ENCODE measurements around the gene MOB3C.

MOB3C gene

GRCh38 chr1:46596036-46596435 is 20.6 kb downstream of the MOB3C start:
- H3K4me3 ChIP-seq (ENCODE audit: low read depth, low read length) = no peak overlapping the region
- TF ChIP-seq, protein P1, sequence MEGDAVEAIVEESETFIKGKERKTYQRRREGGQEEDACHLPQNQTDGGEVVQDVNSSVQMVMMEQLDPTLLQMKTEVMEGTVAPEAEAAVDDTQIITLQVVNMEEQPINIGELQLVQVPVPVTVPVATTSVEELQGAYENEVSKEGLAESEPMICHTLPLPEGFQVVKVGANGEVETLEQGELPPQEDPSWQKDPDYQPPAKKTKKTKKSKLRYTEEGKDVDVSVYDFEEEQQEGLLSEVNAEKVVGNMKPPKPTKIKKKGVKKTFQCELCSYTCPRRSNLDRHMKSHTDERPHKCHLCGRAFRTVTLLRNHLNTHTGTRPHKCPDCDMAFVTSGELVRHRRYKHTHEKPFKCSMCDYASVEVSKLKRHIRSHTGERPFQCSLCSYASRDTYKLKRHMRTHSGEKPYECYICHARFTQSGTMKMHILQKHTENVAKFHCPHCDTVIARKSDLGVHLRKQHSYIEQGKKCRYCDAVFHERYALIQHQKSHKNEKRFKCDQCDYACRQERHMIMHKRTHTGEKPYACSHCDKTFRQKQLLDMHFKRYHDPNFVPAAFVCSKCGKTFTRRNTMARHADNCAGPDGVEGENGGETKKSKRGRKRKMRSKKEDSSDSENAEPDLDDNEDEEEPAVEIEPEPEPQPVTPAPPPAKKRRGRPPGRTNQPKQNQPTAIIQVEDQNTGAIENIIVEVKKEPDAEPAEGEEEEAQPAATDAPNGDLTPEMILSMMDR (IDR thresholded peaks at IDR 0.05; ENCODE audit: low read depth, low read length, missing control alignments) = no peak
- DNase-seq (ENCODE audit: low read depth) = no peak

GRCh38 chr1:46595127-46595526 is 21.5 kb downstream of the MOB3C start:
- TF ChIP-seq, protein P1 (IDR thresholded peaks at IDR 0.05; ENCODE audit: low read depth, low read length, missing control alignments) = no peak
- no peak for DNase-seq (ENCODE audit: low read depth)
- H3K4me3 ChIP-seq (ENCODE audit: low read depth, low read length) = no peak overlapping the region

DNA sequence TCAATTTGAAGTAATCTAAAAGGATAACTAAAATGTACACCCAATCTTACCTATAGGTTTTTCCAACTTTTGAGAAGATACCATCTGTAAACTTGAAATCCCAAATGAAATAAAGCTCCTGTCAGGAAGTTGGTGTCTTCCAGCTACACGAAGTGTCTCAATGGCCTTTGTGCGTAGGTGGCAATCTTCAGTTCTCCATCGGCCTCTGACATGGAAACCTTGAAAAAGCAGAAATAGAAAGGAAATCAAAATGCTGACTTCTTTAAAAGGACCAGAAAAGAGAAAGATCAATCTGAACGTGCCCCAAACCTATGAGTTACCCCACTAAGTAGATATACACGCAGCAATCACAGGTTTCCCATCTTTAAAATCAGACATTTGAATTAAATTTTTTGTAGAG is 22.5 kb downstream of the MOB3C start:
- TF ChIP-seq, protein P1 (IDR thresholded peaks at IDR 0.05; ENCODE audit: low read depth, low read length, missing control alignments) = no peak
- H3K4me3 ChIP-seq (ENCODE audit: low read depth, low read length) = no peak overlapping the region
- DNase-seq (ENCODE audit: low read depth) = no peak

DNA sequence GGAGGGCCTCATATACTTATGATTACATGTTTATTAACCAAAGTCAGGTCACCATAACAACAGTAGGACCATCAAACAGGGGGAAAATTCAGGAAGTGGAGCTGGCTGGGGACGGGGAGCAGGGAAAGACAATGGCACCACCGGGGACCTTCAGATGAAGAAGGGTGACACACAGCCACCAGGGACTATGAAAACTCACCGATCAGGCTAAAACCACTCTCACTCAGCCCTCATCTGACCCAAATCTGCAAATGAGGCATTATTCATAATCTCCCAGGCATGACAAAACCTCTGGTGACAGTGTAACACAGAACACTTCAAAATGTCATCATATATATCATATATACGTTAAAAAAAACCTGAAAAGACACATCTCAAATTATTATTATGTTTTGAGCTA is 23.8 kb downstream of the MOB3C start:
- DNase-seq (ENCODE audit: low read depth) = no peak
- H3K4me3 ChIP-seq (ENCODE audit: low read depth, low read length) = no peak overlapping the region
- TF ChIP-seq, protein P1 (IDR thresholded peaks at IDR 0.05; ENCODE audit: low read depth, low read length, missing control alignments) = no peak

DNA sequence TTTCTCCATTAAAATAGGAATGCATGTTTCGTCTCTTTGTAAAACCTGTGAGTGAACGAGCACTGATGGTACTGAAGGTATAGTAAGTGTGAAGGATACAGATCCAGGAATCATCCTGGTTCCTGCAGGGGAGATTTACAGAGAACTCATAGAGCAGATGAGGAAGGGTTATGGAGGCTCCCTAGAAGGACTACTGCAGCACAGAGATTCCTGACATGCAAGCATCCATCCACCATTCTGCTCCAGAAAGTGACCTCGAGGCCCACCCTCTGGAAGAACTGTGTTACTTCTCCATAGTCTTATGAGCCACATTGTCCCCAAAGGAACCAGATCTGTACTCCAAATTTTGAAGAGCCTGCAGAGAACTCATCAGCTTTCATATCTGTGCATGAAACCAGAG is 27.1 kb downstream of the MOB3C start:
- TF ChIP-seq, protein P1 (IDR thresholded peaks at IDR 0.05; ENCODE audit: low read depth, low read length, missing control alignments) = no peak
- no peak for DNase-seq (ENCODE audit: low read depth)
- no peak overlapping the region for H3K4me3 ChIP-seq (ENCODE audit: low read depth, low read length)

GRCh38 chr1:46587069-46587468 is 29.5 kb downstream of the MOB3C start:
- no peak overlapping the region for H3K4me3 ChIP-seq (ENCODE audit: low read depth, low read length)
- TF ChIP-seq, protein P1 (IDR thresholded peaks at IDR 0.05; ENCODE audit: low read depth, low read length, missing control alignments) = no peak
- no peak for DNase-seq (ENCODE audit: low read depth)

- H3K4me3 ChIP-seq (ENCODE audit: low read depth, low read length) = no peak overlapping the region
- TF ChIP-seq, protein P1 (IDR thresholded peaks at IDR 0.05; ENCODE audit: low read depth, low read length, missing control alignments) = no peak
- DNase-seq (ENCODE audit: low read depth) = no peak
These were observed 31.2 kb downstream of the MOB3C start for GRCh38 chr1:46585312-46585938.
